Measurements from ENCODE around the gene KCNH1.

Gene KCNH1

GRCh38 chr1:210882414-210883221, 251.3 kb downstream of the KCNH1 start:
- no peak overlapping the region for H3K4me3 ChIP-seq (ENCODE audit: control insufficient read depth, low read depth, low read length)
- DNase-seq (ENCODE audit: low read depth), result no peak
- no peak for TF ChIP-seq CTCF (conservative IDR thresholded peaks at IDR 0.05; ENCODE audit: control insufficient read depth, insufficient read depth, low read depth, low read length)

GRCh38 chr1:210878564-210878963, 255.4 kb downstream of the KCNH1 start:
- DNase-seq (ENCODE audit: low read depth), result no peak
- H3K4me3 ChIP-seq (ENCODE audit: control insufficient read depth, low read depth, low read length), result no peak overlapping the region
- TF ChIP-seq CTCF (conservative IDR thresholded peaks at IDR 0.05; ENCODE audit: control insufficient read depth, insufficient read depth, low read depth, low read length), result no peak

- DNase-seq (ENCODE audit: low read depth), result no peak
- no peak for TF ChIP-seq CTCF (conservative IDR thresholded peaks at IDR 0.05; ENCODE audit: control insufficient read depth, insufficient read depth, low read depth, low read length)
- H3K4me3 ChIP-seq (ENCODE audit: control insufficient read depth, low read depth, low read length), result no peak overlapping the region
Measured at GRCh38 chr1:210876275-210876674, 257.7 kb downstream of the KCNH1 start.

- no peak for DNase-seq (ENCODE audit: low read depth)
- no peak for TF ChIP-seq CTCF (conservative IDR thresholded peaks at IDR 0.05; ENCODE audit: control insufficient read depth, insufficient read depth, low read depth, low read length)
- H3K4me3 ChIP-seq (ENCODE audit: control insufficient read depth, low read depth, low read length), result no peak overlapping the region
Measured at GRCh38 chr1:210866532-210866931, 267.4 kb downstream of the KCNH1 start.

GRCh38 chr1:210857705-210858104, 276.2 kb downstream of the KCNH1 start:
- H3K4me3 ChIP-seq (ENCODE audit: control insufficient read depth, low read depth, low read length), result no peak overlapping the region
- no peak for TF ChIP-seq CTCF (conservative IDR thresholded peaks at IDR 0.05; ENCODE audit: control insufficient read depth, insufficient read depth, low read depth, low read length)
- DNase-seq (ENCODE audit: low read depth), result no peak

GRCh38 chr1:210857146-210857663, 276.7 kb downstream of the KCNH1 start:
- H3K4me3 ChIP-seq (ENCODE audit: control insufficient read depth, low read depth, low read length), result no peak overlapping the region
- no peak for TF ChIP-seq CTCF (conservative IDR thresholded peaks at IDR 0.05; ENCODE audit: control insufficient read depth, insufficient read depth, low read depth, low read length)
- DNase-seq (ENCODE audit: low read depth), result no peak
